B cell (primary cell): ENCODE results near the gene DDX59.

Experiments used
- EZH2 ChIP-seq: IDR thresholded peaks from 2 replicates; pipeline ENCODE4 v1.6.1; 2012; ENCODE audit warnings: borderline replicate concordance, low read depth, mild to moderate bottlenecking, moderate library complexity, low read length; ENCODE audit not compliant: insufficient read depth, poor library complexity, severe bottlenecking
- TF ChIP-seq, protein P1 (sequence below): fragments of 200-600 bp; IDR thresholded peaks from one replicate; pipeline ENCODE4 v1.8.0; 2022; ENCODE audit warnings: antibody characterized with exemption, mild to moderate bottlenecking

GRCh38 chr1:200602632-200603031 lies 67.1 kb downstream of the DDX59 start:
- TF ChIP-seq, protein P1, sequence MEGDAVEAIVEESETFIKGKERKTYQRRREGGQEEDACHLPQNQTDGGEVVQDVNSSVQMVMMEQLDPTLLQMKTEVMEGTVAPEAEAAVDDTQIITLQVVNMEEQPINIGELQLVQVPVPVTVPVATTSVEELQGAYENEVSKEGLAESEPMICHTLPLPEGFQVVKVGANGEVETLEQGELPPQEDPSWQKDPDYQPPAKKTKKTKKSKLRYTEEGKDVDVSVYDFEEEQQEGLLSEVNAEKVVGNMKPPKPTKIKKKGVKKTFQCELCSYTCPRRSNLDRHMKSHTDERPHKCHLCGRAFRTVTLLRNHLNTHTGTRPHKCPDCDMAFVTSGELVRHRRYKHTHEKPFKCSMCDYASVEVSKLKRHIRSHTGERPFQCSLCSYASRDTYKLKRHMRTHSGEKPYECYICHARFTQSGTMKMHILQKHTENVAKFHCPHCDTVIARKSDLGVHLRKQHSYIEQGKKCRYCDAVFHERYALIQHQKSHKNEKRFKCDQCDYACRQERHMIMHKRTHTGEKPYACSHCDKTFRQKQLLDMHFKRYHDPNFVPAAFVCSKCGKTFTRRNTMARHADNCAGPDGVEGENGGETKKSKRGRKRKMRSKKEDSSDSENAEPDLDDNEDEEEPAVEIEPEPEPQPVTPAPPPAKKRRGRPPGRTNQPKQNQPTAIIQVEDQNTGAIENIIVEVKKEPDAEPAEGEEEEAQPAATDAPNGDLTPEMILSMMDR = no peak
- no peak for TF ChIP-seq EZH2
